GM19099 (cell line): ENCODE measurements around the gene ZC3H12C.

Source experiments
- POLR2A ChIP-seq: IDR thresholded peaks from 3 replicates; pipeline ENCODE4 v1.6.1; 2011; ENCODE audit warnings: low read depth; ENCODE audit not compliant: insufficient read length; ENCODE audit errors: extremely low read depth

The ZC3H12C gene

DNA sequence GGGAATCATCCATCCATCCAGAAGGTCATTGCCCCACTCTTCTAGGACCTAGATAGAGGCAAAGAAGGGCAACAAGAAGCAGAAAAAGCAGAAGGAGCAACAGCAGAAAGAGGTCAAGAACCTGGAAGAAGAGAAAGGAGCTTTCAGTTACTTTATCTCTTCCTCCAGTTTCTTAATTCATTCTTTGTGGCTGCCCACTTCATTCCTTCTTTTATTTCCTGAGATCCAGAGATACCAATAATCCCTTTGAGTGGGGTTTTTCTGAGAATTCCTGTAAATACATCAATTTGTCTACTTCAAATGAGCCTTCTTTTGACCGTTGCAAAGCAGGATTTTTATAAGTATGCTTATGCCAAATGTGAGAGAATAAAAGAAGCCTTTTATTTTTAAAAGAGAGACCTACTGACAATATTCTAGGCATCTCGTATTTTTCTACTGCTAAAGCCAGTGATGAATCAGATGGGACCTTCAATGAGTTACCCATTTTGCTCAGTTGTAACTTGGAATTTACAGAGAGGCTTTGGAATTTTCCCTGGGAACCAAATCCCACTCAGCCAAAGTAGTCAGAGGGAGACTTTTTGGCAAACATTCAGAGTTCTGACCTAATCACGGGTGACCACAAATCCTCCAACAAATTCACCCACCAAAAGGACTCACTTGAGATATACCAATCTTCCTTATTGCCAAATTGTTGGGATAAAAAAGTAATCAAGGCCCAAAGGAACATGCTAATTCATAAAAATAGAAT lies 54.9 kb downstream of the ZC3H12C start:
- no peak for TF ChIP-seq POLR2A

DNA sequence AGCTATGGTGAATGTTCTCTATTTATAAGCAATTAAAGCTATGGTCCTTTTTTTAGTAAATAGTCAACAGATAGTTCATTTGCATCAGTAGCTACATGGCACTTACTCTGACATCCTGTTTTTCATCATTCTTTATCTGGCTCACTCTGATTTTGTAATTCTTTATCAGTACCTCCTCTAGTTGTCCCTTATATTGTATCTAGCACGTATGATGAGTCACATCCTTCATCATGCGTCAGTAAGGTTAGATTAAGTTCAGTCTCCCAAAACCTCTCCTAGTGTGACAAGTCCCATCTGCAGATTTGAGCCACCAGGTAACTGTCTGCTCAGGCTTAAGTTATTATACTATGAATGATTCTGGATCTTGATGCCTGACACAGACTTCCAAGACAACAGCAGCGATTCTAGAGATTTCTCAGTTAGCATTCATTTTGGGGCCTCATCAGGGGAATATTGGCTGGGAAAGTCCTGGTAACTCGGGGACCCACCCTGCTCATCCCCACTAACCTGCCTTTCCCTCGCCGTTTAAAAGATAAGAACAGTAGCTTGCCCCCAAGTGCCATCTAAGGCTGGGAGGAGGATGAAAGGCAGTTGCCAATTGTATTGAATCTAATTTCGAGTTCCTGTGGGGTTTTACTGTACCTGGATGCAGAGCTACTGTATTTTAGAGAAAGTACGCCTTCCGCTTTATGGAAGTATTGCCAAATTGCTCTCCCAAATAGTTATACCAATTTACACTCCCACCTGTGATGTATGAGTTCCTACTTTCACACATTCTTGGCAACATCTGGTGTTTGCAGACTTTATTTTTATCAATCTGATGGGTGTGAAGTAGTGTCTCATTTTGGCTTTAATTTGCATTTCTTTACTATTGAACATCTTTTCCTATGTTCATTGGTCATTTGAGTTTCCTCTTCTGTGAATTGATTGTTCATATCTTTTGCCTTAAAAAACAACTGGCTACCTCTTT lies 55.9 kb downstream of the ZC3H12C start:
- no peak for TF ChIP-seq POLR2A

GRCh38 chr11:110152199-110152598 lies 59.0 kb downstream of the ZC3H12C start:
- TF ChIP-seq POLR2A, result no peak

DNA sequence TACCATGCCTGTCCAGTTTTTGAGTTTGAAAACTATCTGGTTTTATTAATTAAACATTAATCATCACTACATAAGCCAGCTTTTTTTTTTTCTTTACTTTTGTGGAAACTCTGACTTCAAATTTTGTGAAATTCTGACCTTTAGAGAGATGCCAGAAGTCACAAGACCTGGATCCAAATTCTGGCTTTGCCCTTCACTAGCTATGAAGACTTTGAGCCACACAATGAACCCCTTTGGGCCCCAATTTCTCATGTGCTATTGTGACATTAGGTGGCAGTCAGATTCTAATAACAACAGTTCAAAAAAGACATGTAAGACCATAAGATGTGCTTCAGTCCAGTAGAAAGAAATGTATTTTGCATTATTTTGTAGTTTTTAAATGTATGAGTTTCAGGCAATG lies 60.3 kb downstream of the ZC3H12C start:
- TF ChIP-seq POLR2A, result no peak

DNA sequence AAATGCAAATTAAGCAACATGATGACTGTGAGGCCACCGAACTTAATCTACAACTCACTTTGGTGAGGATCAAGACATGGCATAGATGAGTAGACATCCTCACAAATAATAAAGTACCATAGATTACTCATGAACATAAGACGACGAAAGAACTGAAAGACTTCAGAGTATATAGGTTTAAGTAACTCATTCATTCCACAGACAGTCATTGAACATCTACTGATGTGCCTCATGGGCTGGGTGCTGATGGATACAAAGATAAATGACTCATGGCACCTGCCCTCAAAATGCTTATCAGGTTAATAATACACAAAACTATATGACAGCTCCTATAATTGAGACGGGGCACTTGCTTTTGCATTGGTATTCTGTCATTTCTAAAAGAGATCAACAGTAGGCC lies 63.3 kb downstream of the ZC3H12C start:
- TF ChIP-seq POLR2A, result no peak

DNA sequence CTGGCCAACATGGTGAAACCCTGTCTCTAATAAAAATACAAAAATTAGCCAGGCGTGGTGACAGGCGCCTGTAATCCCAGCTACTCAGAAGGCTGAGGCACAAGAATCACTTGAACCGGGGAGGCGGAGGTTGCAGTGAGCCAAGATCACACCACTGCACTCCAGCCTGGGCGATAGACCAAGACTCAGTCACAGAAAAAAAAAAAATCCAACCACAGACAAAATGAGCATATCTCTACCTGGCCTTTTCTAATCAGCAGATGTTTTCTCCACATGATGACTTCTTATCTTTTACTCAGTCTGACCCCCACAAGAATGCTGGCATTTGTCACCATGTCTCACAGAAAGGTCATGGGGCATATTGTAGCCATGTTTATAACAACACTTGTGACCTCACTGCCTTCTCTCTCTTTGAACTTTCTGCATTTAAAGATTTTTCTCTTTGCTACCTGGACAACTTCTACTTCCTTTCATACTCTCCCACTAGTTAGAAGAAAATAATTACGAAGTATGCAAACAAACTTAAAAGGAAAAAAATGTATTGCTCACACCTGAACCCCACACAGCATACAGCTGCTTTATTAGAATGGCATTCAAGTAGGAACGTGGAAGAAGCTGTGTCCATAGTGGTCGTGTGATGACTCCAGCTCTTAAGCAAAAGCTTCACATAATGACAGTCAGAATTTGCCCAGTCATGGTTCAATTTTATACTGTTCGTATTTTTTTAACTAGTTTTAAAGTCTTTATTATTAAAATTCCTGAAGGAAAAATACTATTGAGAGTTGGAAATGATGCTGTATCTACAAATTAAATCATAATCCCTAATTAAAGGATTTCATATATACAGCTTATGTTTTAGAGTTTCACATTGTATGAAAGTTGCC lies 65.4 kb downstream of the ZC3H12C start:
- no peak for TF ChIP-seq POLR2A

GRCh38 chr11:110159476-110159875 lies 66.3 kb downstream of the ZC3H12C start:
- TF ChIP-seq POLR2A, result no peak

GRCh38 chr11:110160016-110160415 lies 66.8 kb downstream of the ZC3H12C start:
- TF ChIP-seq POLR2A, result no peak

GRCh38 chr11:110160437-110160836 lies 67.2 kb downstream of the ZC3H12C start:
- no peak for TF ChIP-seq POLR2A

- no peak for TF ChIP-seq POLR2A
Observed at GRCh38 chr11:110161061-110161460, 67.9 kb downstream of the ZC3H12C start.

GRCh38 chr11:110162216-110162615 lies 69.0 kb downstream of the ZC3H12C start:
- TF ChIP-seq POLR2A, result no peak

DNA sequence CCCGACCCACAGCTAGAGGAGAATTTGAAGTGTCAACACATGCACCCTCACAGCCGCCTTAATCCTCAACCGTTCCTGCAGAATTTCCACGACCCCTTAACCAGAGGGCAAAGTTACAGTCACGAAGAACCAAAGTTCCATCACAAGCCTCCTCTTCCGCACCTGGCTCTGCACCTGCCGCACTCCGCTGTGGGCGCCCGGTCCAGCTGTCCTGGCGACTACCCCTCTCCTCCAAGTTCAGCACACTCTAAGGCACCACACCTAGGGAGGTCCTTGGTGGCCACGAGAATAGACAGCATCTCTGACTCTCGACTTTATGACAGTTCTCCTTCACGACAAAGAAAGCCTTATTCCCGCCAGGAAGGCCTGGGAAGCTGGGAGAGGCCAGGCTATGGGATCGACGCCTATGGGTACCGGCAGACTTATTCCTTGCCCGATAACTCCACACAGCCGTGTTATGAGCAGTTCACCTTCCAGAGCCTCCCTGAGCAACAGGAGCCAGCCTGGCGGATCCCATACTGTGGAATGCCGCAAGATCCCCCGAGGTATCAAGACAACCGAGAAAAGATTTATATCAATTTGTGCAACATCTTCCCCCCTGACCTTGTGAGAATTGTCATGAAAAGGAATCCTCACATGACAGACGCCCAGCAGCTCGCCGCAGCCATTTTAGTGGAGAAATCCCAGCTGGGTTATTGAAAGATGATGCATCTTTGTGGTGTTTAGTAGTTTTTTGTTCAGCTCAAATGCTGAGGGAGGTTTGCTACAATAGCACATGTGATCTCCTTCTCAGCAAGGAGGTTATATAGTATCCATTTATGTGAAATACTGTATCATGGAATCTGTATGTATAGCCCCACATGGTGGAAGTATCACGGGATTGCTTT lies 72.1 kb downstream of the ZC3H12C start:
- TF ChIP-seq POLR2A, result no peak

DNA sequence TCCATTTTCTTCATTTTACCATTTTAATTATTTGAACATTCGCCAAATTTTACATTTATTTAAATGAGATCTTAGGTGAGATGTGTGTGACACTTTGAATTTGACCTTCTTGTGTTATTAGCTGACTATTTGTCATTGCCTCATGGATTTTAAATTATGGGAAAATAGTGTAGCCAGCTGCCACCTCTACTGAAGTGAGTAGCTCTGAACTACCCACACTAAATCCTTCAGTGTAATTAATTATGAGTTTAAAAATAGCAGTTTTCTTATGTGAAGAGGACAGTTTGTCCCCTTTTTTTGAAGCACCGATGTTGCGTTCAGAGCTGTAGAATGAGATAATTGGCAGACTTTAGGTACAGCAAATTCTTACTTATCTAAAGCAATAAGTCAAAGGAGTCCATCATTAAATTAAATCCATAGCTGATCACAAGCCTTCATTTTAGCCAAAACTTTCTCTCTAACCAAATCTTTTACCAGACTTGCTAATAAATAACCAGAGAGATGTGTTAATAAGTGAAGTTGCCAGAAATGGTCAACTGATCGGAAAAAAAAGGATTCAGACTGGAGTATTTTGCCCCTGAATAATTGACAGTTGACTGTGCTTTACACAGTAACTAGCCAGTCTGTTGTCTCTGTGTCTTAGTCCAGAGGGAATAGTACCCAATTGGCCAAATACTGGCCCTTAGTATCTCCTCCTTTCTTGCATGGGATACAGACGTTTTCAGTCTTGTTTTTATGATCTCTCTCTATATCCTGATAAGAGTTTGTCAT lies 75.0 kb downstream of the ZC3H12C start:
- TF ChIP-seq POLR2A, result no peak

DNA sequence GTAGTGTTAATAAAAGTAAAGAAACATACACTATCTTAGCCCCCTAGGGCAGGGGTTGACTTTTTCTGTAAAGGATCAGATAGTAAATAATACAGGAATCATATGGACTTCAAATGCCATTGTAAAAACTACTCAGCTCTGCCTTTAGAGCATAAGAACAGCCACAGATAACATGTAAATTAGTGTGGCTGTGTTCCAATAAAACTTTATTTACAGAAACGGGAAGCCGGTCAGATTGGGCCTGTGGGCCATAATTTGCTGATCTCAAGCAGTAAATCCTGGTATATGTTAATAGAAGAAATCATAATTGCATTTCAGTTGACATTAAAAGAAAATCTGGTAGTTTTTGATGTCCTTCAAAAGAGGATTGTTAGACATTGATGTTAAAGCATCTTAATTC lies 76.5 kb downstream of the ZC3H12C start:
- TF ChIP-seq POLR2A, result no peak
